Measurements from ENCODE around the gene CENPQ.
A peak's percentile ranks its signal among the peaks of the same experiment; 100 is the strongest.
"Not testable (repeated sequence)": the region's sequence is repeated elsewhere in the genome, so short reads cannot be mapped to it uniquely, and the experiment has no call there.

CENPQ gene

GRCh38 chr6:49454787-49455709, 8.1 kb upstream of the CENPQ start:
- DNase-seq (ENCODE audit: low read depth) = no peak
- H3K4me3 ChIP-seq (ENCODE audit: low read length) = no peak overlapping the region
- no peak for TF ChIP-seq CTCF (conservative IDR thresholded peaks at IDR 0.05; ENCODE audit: low read depth, low read length)

- no peak overlapping the region for H3K4me3 ChIP-seq (ENCODE audit: low read length)
- no peak for TF ChIP-seq CTCF (conservative IDR thresholded peaks at IDR 0.05; ENCODE audit: low read depth, low read length)
- no peak for DNase-seq (ENCODE audit: low read depth)
Measured at GRCh38 chr6:49457771-49458170, 5.4 kb upstream of the CENPQ start.

- TF ChIP-seq CTCF (conservative IDR thresholded peaks at IDR 0.05; ENCODE audit: low read depth, low read length) = no peak
- peak overlapping the region; percentile 98 for H3K4me3 ChIP-seq (ENCODE audit: low read length)
- no peak for DNase-seq (ENCODE audit: low read depth)
Measured at GRCh38 chr6:49462071-49462470, 1.1 kb upstream of the CENPQ start.

- TF ChIP-seq CTCF (conservative IDR thresholded peaks at IDR 0.05; ENCODE audit: low read depth, low read length) = no peak
- no peak for DNase-seq (ENCODE audit: low read depth)
- peak overlapping the region; percentile 98 for H3K4me3 ChIP-seq (ENCODE audit: low read length)
Measured at GRCh38 chr6:49462599-49462926, 607 bp upstream of the CENPQ start.

GRCh38 chr6:49463612-49463967, 420 bp downstream of the CENPQ start:
- DNase-seq (ENCODE audit: low read depth) = no peak
- TF ChIP-seq CTCF (conservative IDR thresholded peaks at IDR 0.05; ENCODE audit: low read depth, low read length) = no peak
- H3K4me3 ChIP-seq (ENCODE audit: low read length) = peak overlapping the region; percentile 98

- TF ChIP-seq CTCF (conservative IDR thresholded peaks at IDR 0.05; ENCODE audit: low read depth, low read length) = no peak
- no peak for DNase-seq (ENCODE audit: low read depth)
- no peak overlapping the region for H3K4me3 ChIP-seq (ENCODE audit: low read length)
Measured at GRCh38 chr6:49464691-49465090, 1.5 kb downstream of the CENPQ start.

- TF ChIP-seq CTCF (conservative IDR thresholded peaks at IDR 0.05; ENCODE audit: low read depth, low read length) = no peak
- DNase-seq (ENCODE audit: low read depth) = no peak
- H3K4me3 ChIP-seq (ENCODE audit: low read length) = no peak overlapping the region
Measured at GRCh38 chr6:49468042-49468441, 4.9 kb downstream of the CENPQ start.

- not testable (repeated sequence) for DNase-seq (ENCODE audit: low read depth); H3K4me3 ChIP-seq (ENCODE audit: low read length)
Measured at GRCh38 chr6:49476564-49476963, 13.4 kb downstream of the CENPQ start.

Measured in retinal pigment epithelial cell (primary cell).